ENCODE results near the gene MPZL2. TPM values are rescaled to one million over a fixed set of nuclear protein-coding genes. Genes with fewer than 3 reads are reported as not detected.

The MPZL2 gene
- total and polyA plus RNA-seq, 2 of the 13 experiments (the other 11 are each of a cell fraction or from before 2014, with no cell fraction given): 27.9 to 53.7 TPM

DNA sequence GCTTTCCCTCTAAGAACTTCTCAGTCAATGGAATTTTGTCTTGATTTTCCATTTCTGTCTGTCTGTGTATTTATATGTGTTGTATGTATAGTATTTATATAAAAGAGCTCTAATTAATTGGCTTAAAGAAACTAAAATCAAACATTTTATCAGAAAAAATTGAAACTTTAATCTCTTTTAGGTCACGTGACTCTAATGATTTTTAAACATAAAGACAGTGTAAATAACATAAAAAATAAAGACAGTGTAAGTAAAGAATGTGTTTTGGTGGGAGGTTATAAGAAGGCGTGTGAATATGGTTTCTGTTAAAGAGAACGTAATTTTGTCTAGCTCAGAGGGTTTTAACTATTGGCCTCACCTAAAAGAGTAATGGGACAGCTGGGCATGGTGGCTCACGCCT, 41.7 kb downstream of the MPZL2 start:
- Histone ChIP-seq H3K9me3 (ENCODE audit: low read length) (no peaks in the 10 kb centered on the region), H3K27ac (ENCODE audit: extremely low read length, insufficient read depth, low read length) (no peak overlapping the region), H3K36me3 (replicated peaks in 1 of 2; ENCODE audit: control insufficient read depth in 1 of 2, insufficient read depth in 2 of 2, low read length in 2 of 2) (no peaks in the 10 kb centered on the region), H3K4me1 (ENCODE audit: insufficient read depth, low read length) (peaks cover 27% of the 10 kb centered on the region), H3K4me3 (replicated peaks in 1 of 3; ENCODE audit: insufficient read depth in 1 of 3, low read depth in 2 of 3, low read length in 3 of 3) (no peak overlapping the region), H4K20me1 (ENCODE audit: insufficient read depth, low read length) (no peaks in the 10 kb centered on the region), H2AFZ (ENCODE audit: low read length) (no peak overlapping the region), H3K4me2 (ENCODE audit: low read depth, low read length) (no peak overlapping the region), H3K9ac (ENCODE audit: insufficient read depth, low read depth, low read length) (no peak overlapping the region), H3K79me2 (ENCODE audit: insufficient read depth, low read length) (no peaks in the 10 kb centered on the region), H3K27me3 (ENCODE audit: control insufficient read depth in 1 of 2, insufficient read depth in 2 of 2, low read length in 2 of 2) (no peaks in the 10 kb centered on the region)
- no peak for TF ChIP-seq THAP11 (CRISPR knock-in tag; IDR thresholded peaks at IDR 0.05)
- TF ChIP-seq, protein P1, sequence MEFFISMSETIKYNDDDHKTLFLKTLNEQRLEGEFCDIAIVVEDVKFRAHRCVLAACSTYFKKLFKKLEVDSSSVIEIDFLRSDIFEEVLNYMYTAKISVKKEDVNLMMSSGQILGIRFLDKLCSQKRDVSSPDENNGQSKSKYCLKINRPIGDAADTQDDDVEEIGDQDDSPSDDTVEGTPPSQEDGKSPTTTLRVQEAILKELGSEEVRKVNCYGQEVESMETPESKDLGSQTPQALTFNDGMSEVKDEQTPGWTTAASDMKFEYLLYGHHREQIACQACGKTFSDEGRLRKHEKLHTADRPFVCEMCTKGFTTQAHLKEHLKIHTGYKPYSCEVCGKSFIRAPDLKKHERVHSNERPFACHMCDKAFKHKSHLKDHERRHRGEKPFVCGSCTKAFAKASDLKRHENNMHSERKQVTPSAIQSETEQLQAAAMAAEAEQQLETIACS (CRISPR knock-in tag; IDR thresholded peaks at IDR 0.05): no peak
- no peak for TF ChIP-seq KLF11 (CRISPR knock-in tag; IDR thresholded peaks at IDR 0.05)
- TF ChIP-seq ATRX (CRISPR knock-in tag; IDR thresholded peaks at IDR 0.05; ENCODE audit: borderline replicate concordance): no peak
- no peak for TF ChIP-seq NFKB2 (CRISPR knock-in tag; IDR thresholded peaks at IDR 0.05; ENCODE audit: borderline replicate concordance)
- TF ChIP-seq, protein P2, sequence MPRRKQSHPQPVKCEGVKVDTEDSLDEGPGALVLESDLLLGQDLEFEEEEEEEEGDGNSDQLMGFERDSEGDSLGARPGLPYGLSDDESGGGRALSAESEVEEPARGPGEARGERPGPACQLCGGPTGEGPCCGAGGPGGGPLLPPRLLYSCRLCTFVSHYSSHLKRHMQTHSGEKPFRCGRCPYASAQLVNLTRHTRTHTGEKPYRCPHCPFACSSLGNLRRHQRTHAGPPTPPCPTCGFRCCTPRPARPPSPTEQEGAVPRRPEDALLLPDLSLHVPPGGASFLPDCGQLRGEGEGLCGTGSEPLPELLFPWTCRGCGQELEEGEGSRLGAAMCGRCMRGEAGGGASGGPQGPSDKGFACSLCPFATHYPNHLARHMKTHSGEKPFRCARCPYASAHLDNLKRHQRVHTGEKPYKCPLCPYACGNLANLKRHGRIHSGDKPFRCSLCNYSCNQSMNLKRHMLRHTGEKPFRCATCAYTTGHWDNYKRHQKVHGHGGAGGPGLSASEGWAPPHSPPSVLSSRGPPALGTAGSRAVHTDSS (CRISPR knock-in tag; conservative IDR thresholded peaks at IDR 0.05): no peak
- no peak for TF ChIP-seq ATF7-NPFF (CRISPR knock-in tag; IDR thresholded peaks at IDR 0.05; ENCODE audit: low read depth)
- DNase-seq (ENCODE audit: low spot score) (no peak), ATAC-seq (no peak), FAIRE-seq (no peak)
- CTCF ChIA-PET (ENCODE audit: low intra/inter-chr PET ratio, low total read pairs): no interaction called here
- no TSS peak for BruUV-seq (replicated peaks)
- 88% methylated on average over 4 of the region's 4 CpGs for WGBS (ENCODE audit: low lambda C conversion rate)
- intact Hi-C loops (cut with micrococcal nuclease; ENCODE audit: unreplicated experiment) (no loop called here), in situ Hi-C loops (cut with HindIII; ENCODE audit: extremely low pct_ligation_motif_present, low pct_unique_long_range_greater_than_20kb) (no loop called here)
- POLR2A ChIA-PET: no interaction called here
